BLaER1 (cell line): ENCODE results near the gene KRTAP26-1.

Experiments
- H3K27ac ChIP-seq: shearing (Covaris generic); formaldehyde crosslinking; 2 replicates; pipeline ENCODE4 v1.8.1; 2022
- H3K27me3 ChIP-seq: shearing (Covaris generic); formaldehyde crosslinking; 2 replicates; pipeline ENCODE4 v1.8.1; 2022
- H3K36me3 ChIP-seq: shearing (Covaris generic); formaldehyde crosslinking; 2 replicates; pipeline ENCODE4 v1.8.1; 2022
- H3K4me1 ChIP-seq: shearing (Covaris generic); formaldehyde crosslinking; 2 replicates; pipeline ENCODE4 v1.8.1; 2022
- H3K4me2 ChIP-seq: shearing (Covaris generic); formaldehyde crosslinking; 2 replicates; pipeline ENCODE4 v1.8.1; 2022
- H3K4me3 ChIP-seq: shearing (Covaris generic); formaldehyde crosslinking; 2 replicates; pipeline ENCODE4 v1.8.1; 2022
- H3K9ac ChIP-seq: shearing (Covaris generic); formaldehyde crosslinking; 2 replicates; pipeline ENCODE4 v1.8.1; 2022
- H3K9me3 ChIP-seq: shearing (Covaris generic); formaldehyde crosslinking; 2 replicates; pipeline ENCODE4 v1.8.1; 2022
- H4K20me1 ChIP-seq: shearing (Covaris generic); formaldehyde crosslinking; 2 replicates; pipeline ENCODE4 v1.8.1; 2022
- Cebpa-rat ChIP-seq: shearing (Covaris generic); IDR thresholded peaks from 2 replicates; pipeline ENCODE4 v1.8.1; 2022

The KRTAP26-1 gene

GRCh38 chr21:30282850-30283249, 37.3 kb downstream of the KRTAP26-1 start, which contains the start of gene KRTAP24-1:
KRTAP24-1 (minus strand) TSS chr21:30282950; CDS start chr21:30282932, 18 bp downstream.
- no peak within 1 kb of the TSS for H3K9ac ChIP-seq
- H3K4me1 ChIP-seq = no peaks in the 10 kb centered on the region
- H3K36me3 ChIP-seq = no peaks in the 10 kb centered on the region
- no peaks in the 10 kb centered on the region for H3K27me3 ChIP-seq
- no peak within 1 kb of the TSS for H3K4me3 ChIP-seq
- no peaks in the 10 kb centered on the region for H4K20me1 ChIP-seq
- H3K4me2 ChIP-seq = no peak within 1 kb of the TSS
- no peaks in the 10 kb centered on the region for H3K9me3 ChIP-seq
- no peak for TF ChIP-seq Cebpa-rat
- H3K27ac ChIP-seq = no peak within 1 kb of the TSS

- Histone ChIP-seq H3K36me3 (no peaks in the 10 kb centered on the region), H3K9me3 (no peaks in the 10 kb centered on the region), H4K20me1 (no peaks in the 10 kb centered on the region), H3K9ac (no peak overlapping the region), H3K4me3 (no peak overlapping the region), H3K27ac (no peak overlapping the region), H3K4me2 (no peak overlapping the region), H3K27me3 (no peaks in the 10 kb centered on the region), H3K4me1 (no peaks in the 10 kb centered on the region)
- no peak for TF ChIP-seq Cebpa-rat
Measured at GRCh38 chr21:30271611-30272010, 48.5 kb downstream of the KRTAP26-1 start.

GRCh38 chr21:30271156-30271555, 49.0 kb downstream of the KRTAP26-1 start:
- H3K9ac ChIP-seq = no peak overlapping the region
- no peaks in the 10 kb centered on the region for H3K4me1 ChIP-seq
- TF ChIP-seq Cebpa-rat = no peak
- no peak overlapping the region for H3K4me3 ChIP-seq
- no peak overlapping the region for H3K4me2 ChIP-seq
- H3K27me3 ChIP-seq = no peaks in the 10 kb centered on the region
- no peaks in the 10 kb centered on the region for H4K20me1 ChIP-seq
- no peaks in the 10 kb centered on the region for H3K36me3 ChIP-seq
- no peaks in the 10 kb centered on the region for H3K9me3 ChIP-seq
- no peak overlapping the region for H3K27ac ChIP-seq

- Histone ChIP-seq H3K27me3 (no peaks in the 10 kb centered on the region), H3K27ac (no peak overlapping the region), H3K36me3 (no peaks in the 10 kb centered on the region), H3K4me3 (no peak overlapping the region), H3K9ac (no peak overlapping the region), H4K20me1 (no peaks in the 10 kb centered on the region), H3K4me1 (no peaks in the 10 kb centered on the region), H3K9me3 (peaks cover 5% of the 10 kb centered on the region; the same call in 1 of the 2 replicates), H3K4me2 (no peak overlapping the region)
- TF ChIP-seq Cebpa-rat = no peak
Measured at GRCh38 chr21:30269803-30270530, 50.1 kb downstream of the KRTAP26-1 start.
